ENCODE measurements around the gene ABCG8. TPM values are rescaled to one million over a fixed set of nuclear protein-coding genes. Genes with fewer than 3 reads are reported as not detected.
A peak's percentile ranks its signal among the peaks of the same experiment; 100 is the strongest.

ABCG8 gene
- total RNA-seq, 1 experiment from 2014 or later, result not detected

DNA sequence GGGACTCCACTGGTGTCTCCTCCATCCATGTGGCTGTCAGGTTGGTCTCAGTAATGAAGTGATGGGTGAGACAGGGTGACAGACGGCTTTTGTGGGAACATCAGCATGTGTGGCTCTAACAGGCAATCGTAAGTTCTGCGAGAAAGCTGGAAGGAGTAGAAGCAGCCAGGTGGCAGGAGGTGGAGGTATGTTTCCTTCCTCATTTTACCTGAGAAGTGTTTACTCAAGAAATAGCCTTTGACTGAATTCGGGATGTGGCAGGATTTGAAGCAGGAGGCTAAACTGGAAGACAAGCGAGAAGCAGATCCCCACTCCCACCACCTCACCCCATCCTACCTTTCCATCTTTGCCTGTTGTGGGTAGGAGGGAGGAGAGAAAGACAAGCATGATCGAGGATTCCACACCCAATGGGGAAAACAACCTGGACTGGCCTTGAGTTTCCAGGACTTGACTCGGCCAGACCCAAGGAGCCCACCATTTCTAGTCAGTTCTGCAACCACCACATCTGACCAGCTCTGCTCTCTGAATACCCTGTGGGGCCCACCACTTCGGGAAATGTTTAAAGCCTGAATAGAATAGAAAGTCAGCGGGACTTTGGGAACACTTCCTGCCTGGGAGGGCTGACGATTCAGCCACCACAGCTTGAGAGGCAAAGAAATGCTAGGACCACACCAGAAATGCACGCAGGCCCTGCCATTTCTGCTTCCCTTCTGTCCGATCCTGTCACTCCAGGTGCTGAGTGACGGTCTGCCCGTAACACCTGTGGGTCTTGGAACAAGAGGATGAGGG is 1.2 kb downstream of the ABCG8 start:
- BruUV-seq (replicated peaks), result no TSS peak
- CTCF ChIA-PET, result no interaction called here
- no peak overlapping the region for H3K27ac Mint-ChIP-seq (ENCODE audit: low read depth, unreplicated experiment)
- TF ChIP-seq, protein P1, sequence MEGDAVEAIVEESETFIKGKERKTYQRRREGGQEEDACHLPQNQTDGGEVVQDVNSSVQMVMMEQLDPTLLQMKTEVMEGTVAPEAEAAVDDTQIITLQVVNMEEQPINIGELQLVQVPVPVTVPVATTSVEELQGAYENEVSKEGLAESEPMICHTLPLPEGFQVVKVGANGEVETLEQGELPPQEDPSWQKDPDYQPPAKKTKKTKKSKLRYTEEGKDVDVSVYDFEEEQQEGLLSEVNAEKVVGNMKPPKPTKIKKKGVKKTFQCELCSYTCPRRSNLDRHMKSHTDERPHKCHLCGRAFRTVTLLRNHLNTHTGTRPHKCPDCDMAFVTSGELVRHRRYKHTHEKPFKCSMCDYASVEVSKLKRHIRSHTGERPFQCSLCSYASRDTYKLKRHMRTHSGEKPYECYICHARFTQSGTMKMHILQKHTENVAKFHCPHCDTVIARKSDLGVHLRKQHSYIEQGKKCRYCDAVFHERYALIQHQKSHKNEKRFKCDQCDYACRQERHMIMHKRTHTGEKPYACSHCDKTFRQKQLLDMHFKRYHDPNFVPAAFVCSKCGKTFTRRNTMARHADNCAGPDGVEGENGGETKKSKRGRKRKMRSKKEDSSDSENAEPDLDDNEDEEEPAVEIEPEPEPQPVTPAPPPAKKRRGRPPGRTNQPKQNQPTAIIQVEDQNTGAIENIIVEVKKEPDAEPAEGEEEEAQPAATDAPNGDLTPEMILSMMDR (IDR thresholded peaks at IDR 0.05; ENCODE audit: unreplicated experiment), result no peak
- H3K36me3 Mint-ChIP-seq (ENCODE audit: insufficient read depth, unreplicated experiment), result no peaks in the 10 kb centered on the region
- DNase-seq (ENCODE audit: unreplicated experiment), result no peak
- POLR2A ChIA-PET, result interaction anchor here (0.7 kb wide), 1 partner anchor 47 kb away, joined by 3 read pairs; no protein-coding TSS in a partner anchor
- no peak overlapping the region for H3K4me3 Mint-ChIP-seq (ENCODE audit: unreplicated experiment)
- H3K27me3 Mint-ChIP-seq (ENCODE audit: insufficient read depth, unreplicated experiment), result peaks cover 18% of the 10 kb centered on the region
- H3K9me3 Mint-ChIP-seq (ENCODE audit: unreplicated experiment), result no peaks in the 10 kb centered on the region
- no peaks in the 10 kb centered on the region for H3K4me1 Mint-ChIP-seq (ENCODE audit: insufficient read depth, unreplicated experiment)
- intact Hi-C loops (cut with micrococcal nuclease), result no loop called here

DNA sequence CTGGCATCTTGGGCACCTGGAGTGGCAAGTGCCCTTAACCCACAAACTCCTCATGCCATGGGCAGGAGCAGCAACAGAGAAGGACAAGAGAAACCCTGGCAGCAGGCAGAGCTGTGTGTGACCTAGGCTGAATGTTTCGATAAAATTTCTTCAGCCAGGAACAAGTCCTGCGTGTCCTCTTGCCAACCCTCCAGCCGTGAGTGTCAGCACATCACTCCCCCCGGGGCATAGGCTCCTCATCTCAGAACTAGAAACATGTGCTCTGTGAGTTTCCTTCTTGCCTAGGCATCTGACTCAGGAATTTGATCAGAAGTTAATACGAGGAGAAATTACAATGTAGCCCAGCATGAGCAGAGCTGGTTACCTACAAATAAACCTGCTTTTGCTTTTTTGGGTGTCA is 2.2 kb downstream of the ABCG8 start:
- Mint-ChIP-seq H3K4me3 (ENCODE audit: unreplicated experiment) (no peak overlapping the region), H3K27ac (ENCODE audit: low read depth, unreplicated experiment) (no peak overlapping the region), H3K4me1 (ENCODE audit: insufficient read depth, unreplicated experiment) (no peaks in the 10 kb centered on the region), H3K36me3 (ENCODE audit: insufficient read depth, unreplicated experiment) (no peaks in the 10 kb centered on the region), H3K27me3 (ENCODE audit: insufficient read depth, unreplicated experiment) (peaks cover 11% of the 10 kb centered on the region), H3K9me3 (ENCODE audit: unreplicated experiment) (no peaks in the 10 kb centered on the region)
- POLR2A ChIA-PET, result interaction anchor here (0.7 kb wide), 1 partner anchor 1294 kb away, joined by 3 read pairs; no protein-coding TSS in a partner anchor
- intact Hi-C loops (cut with micrococcal nuclease), result no loop called here
- DNase-seq (ENCODE audit: unreplicated experiment), result peak; percentile 1
- TF ChIP-seq, protein P1 (IDR thresholded peaks at IDR 0.05; ENCODE audit: unreplicated experiment), result no peak
- CTCF ChIA-PET, result no interaction called here
- no TSS peak for BruUV-seq (replicated peaks)

DNA sequence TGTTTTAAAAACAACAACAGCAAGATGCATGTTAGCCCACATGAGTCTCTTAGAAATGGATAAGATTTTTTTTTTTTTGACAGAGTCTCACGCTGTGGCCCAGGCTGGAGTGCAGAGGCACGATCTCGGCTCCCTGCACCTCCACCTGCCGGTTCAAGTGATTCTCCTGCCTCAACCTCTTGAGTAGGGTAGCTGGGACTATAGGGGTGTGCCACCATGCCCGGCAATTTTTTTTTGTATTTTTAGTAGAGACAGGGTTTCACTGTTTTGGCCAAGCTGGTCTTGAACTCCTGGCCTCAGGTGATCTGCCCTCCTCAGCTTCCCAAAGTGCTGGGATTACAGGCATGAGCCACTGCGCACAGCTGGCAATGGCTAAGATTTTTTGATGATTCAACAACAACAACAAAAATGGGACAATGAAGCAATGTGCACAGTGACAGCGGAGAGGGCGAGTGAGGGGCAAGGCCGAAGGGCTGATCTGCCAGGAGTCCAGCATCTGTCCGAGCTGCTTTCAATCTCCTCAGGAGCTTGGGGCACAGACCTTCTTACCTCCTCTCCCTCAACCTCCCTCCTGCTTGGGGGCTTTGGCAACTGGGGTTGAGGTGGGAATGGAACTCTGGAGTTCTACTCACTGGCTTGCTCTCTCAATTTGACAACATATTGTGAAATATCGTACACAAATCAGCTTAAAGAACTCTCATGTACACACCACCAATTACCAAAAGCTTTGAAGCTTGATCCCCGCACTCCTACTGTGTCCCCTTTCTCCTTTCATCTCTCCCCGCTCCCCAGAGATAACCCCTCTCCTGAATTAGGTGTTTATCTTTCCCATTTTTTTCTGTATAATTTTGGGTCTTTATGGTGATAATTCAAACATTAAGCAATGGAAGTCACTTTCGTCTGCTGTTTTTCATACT is 3.4 kb downstream of the ABCG8 start:
- Mint-ChIP-seq H3K4me1 (ENCODE audit: insufficient read depth, unreplicated experiment) (no peaks in the 10 kb centered on the region), H3K27me3 (ENCODE audit: insufficient read depth, unreplicated experiment) (no peaks in the 10 kb centered on the region), H3K4me3 (ENCODE audit: unreplicated experiment) (no peak overlapping the region), H3K9me3 (ENCODE audit: unreplicated experiment) (no peaks in the 10 kb centered on the region), H3K27ac (ENCODE audit: low read depth, unreplicated experiment) (no peak overlapping the region), H3K36me3 (ENCODE audit: insufficient read depth, unreplicated experiment) (no peaks in the 10 kb centered on the region)
- POLR2A ChIA-PET, result interaction anchor here (0.7 kb wide), 1 partner anchor 146 kb away, joined by 3 read pairs; no protein-coding TSS in a partner anchor
- no TSS peak for BruUV-seq (replicated peaks)
- intact Hi-C loops (cut with micrococcal nuclease), result no loop called here
- no peak for DNase-seq (ENCODE audit: unreplicated experiment)
- TF ChIP-seq, protein P1 (IDR thresholded peaks at IDR 0.05; ENCODE audit: unreplicated experiment), result no peak
- CTCF ChIA-PET, result interaction anchor here (0.6 to 0.7 kb wide), 3 partner anchors 137 to 948 kb away, joined by 3 to 5 read pairs (median 4); no protein-coding TSS in a partner anchor

GRCh38 chr2:43842866-43843226 is 4.1 kb downstream of the ABCG8 start:
- POLR2A ChIA-PET, result no interaction called here
- no peaks in the 10 kb centered on the region for H3K27me3 Mint-ChIP-seq (ENCODE audit: insufficient read depth, unreplicated experiment)
- CTCF ChIA-PET, result no interaction called here

More at GRCh38 chr2:43842866-43843226, 4.1 kb downstream of the ABCG8 start:
- no peak for DNase-seq (ENCODE audit: unreplicated experiment)
- Mint-ChIP-seq H3K9me3 (ENCODE audit: unreplicated experiment) (no peaks in the 10 kb centered on the region), H3K36me3 (ENCODE audit: insufficient read depth, unreplicated experiment) (no peaks in the 10 kb centered on the region), H3K4me1 (ENCODE audit: insufficient read depth, unreplicated experiment) (no peaks in the 10 kb centered on the region), H3K4me3 (ENCODE audit: unreplicated experiment) (no peak overlapping the region), H3K27ac (ENCODE audit: low read depth, unreplicated experiment) (no peak overlapping the region)
- intact Hi-C loops (cut with micrococcal nuclease), result no loop called here
- no TSS peak for BruUV-seq (replicated peaks)
- TF ChIP-seq, protein P1 (IDR thresholded peaks at IDR 0.05; ENCODE audit: unreplicated experiment), result no peak

Data from MCF 10A (cell line).